ENCODE data around the gene ARID2.

- TF ChIP-seq CTCF (IDR thresholded peaks at IDR 0.05; ENCODE audit: low read depth, low read length, poor library complexity, severe bottlenecking) (no peak), EZH2phosphoT487 (IDR thresholded peaks at IDR 0.05; ENCODE audit: borderline replicate concordance, low read length) (no peak)
Measured at GRCh38 chr12:45849289-45849688, 119.8 kb downstream of the ARID2 start.

All from DOHH2 (cell line).